GM21423 (cell line): ENCODE results near the gene COPZ2.
"Not testable (repeated sequence)": the region's sequence is repeated elsewhere in the genome, so short reads cannot be mapped to it uniquely, and the experiment has no call there.

Source experiments
- ATAC-seq: cut with Tn5 transposase; IDR thresholded peaks from one replicate; pipeline ENCODE4 v1.9.1; 2021; ENCODE audit warnings: mild to moderate bottlenecking, moderate library complexity; ENCODE audit not compliant: unreplicated experiment

Gene COPZ2, protein sequence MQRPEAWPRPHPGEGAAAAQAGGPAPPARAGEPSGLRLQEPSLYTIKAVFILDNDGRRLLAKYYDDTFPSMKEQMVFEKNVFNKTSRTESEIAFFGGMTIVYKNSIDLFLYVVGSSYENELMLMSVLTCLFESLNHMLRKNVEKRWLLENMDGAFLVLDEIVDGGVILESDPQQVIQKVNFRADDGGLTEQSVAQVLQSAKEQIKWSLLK

DNA sequence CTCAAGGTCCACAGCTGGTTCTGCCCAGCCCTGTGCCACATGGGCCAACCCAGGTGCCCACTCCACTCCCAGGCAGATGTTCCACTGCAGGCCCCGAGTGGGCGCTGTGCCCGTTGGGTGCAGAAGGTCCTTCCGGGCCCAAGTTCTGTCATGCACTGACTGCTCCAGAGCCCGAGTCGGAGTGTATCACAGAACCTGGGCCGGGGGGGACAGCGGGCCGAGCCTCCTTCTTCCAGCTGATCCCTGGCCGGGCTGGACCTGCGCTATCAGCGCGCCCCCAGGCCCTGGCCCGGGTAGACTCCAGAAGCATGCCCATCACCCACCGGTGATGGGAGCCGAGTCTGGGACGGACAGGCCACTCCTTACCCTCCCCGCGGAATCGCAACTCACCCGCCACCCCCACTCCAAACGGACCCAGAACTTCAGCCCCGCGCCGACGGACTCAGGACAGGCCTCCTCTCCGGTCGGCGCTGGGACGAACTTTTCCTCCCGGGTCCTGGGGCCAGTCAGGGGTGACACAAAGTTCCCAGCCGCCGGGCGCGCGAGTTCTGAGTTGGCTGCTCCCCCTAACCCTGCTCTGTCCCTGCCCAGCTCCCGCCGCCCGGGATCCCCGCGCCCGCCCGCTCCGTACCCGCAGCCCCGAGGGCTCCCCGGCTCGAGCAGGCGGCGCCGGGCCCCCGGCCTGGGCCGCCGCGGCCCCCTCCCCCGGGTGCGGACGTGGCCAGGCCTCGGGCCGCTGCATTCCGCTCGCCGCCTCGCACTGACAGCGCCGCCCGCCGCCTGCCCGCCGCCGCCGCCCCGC, at the start of gene COPZ2:
COPZ2 (minus strand) TSS at position 762 of the 802 bp plus-strand sequence; CDS start at position 742, 20 bp downstream.
- ATAC-seq: no peak

GRCh38 chr17:48084932-48085331, 47.3 kb upstream of the COPZ2 start:
- no peak for ATAC-seq

GRCh38 chr17:48081858-48082257, 44.3 kb upstream of the COPZ2 start:
- no peak for ATAC-seq

DNA sequence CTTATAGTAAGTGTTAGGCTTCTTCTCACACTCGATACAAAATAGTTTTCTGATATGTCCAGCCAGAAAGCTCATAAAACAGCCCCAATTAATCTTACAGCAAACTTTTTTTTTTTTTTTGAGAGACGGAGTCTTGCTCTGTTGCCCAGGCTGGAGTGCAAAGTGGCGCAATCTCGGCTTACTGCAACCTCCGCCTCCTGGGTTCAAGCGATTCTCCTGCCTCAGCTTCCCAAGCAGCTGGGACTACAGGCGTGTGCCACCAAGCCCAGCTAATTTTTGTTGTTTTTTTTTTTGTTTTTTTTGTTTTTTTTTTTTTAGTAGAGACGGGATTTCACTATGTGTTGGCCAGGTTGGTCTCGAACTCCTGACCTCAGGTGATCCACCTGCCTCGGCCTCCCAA, 39.6 kb upstream of the COPZ2 start:
- ATAC-seq: not testable (repeated sequence)

DNA sequence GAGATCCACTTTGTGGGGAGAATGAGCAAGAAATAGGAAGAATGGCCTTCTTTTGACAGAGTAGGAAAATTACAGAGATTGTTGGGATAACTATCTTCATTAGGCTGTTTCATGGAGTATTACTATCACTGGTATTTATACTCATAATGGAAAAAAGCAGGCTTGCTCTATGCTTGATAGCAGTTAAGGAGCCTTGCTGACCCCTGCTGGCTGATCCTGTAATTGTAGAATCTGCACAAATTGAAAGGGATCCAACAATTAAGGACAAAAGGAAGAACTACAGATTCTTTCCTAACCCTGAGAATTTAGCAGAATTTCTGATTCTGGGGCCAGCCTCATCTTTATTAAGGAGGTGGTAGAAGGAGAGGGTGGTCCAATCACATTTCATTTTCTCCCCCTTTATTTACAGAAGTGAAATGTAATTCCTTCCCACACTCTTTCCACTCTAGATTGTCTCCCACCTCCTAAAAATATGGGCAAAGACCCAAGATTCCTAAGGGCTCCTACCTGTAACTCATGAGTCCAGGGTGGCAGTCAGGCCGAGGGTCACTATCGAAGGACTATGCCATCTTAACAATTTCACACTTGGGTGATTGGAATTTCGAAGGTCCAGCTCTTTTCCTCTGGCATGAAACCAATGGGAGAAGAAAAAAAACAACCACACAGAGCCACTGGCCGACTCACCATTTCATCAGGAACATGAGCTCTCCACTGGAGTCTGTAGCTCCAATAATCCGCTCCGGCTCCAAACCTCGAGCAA, 36.9 kb upstream of the COPZ2 start:
- ATAC-seq: no peak

GRCh38 chr17:48073566-48074094, 36.0 kb upstream of the COPZ2 start:
- not testable (repeated sequence) for ATAC-seq

DNA sequence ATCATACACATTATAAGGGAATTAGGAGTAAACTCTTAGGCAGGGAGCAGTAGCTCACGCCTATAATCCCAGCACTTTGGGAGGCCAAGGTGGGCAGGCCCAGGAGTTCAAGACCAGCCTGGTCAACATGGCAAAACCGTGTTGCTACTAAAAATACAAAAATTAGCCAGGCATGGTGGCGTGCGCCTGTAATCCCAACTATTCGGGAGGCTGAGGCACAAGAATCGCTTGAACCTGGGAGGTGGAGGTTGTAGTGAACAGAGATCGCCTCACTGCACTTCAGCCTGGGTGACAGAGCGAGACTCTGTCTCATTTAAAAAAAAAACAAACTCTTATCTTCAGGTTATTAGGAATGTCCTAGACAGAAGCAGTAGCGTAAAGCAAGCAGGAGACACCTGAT, 35.2 kb upstream of the COPZ2 start:
- not testable (repeated sequence) for ATAC-seq

DNA sequence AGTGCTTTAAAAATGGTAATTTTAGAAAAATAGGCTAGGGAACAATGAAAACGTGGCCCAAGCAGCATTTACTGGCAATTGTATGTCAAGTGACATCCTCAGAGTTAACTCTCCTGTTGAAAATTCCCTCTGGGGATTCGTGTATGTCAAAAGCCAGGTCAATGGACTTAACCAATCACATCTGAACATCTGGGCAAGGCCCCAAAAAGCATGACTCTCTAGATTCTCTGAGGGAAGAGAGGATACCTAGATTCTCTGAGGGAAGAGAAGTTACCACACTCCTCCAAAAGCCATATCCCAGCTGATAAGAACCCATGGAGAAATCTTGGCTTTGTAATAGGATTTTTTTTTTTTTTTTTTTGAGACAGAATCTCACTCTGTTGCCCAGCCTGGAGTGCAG, 34.1 kb upstream of the COPZ2 start:
- no peak for ATAC-seq

GRCh38 chr17:48070195-48070594, 32.6 kb upstream of the COPZ2 start:
- ATAC-seq: no peak

DNA sequence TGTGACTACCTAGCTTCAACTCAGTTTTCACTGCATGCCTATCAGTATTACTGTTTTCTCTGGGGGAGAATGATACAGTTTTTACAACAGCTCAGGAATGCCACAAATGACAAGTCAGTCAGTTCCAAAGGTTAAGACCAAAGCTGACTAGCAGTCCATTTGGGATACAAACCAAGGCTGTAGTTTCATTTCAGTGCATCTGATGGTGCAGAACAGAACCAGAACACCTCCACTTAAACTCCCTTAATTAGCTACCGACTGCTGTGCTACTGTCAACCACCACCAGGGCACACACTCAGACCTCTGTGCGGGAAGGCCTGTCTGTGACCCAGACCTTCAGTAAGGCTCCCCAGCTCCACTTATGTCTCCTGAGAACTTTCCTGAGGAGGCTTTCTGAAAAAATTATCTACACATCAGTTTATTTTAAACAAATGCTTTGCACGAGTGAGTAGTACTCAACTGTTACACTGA, 30.9 kb upstream of the COPZ2 start:
- ATAC-seq: no peak

GRCh38 chr17:48067808-48068207, 30.2 kb upstream of the COPZ2 start:
- not testable (repeated sequence) for ATAC-seq

GRCh38 chr17:48067245-48067644, 29.6 kb upstream of the COPZ2 start:
- no peak for ATAC-seq

DNA sequence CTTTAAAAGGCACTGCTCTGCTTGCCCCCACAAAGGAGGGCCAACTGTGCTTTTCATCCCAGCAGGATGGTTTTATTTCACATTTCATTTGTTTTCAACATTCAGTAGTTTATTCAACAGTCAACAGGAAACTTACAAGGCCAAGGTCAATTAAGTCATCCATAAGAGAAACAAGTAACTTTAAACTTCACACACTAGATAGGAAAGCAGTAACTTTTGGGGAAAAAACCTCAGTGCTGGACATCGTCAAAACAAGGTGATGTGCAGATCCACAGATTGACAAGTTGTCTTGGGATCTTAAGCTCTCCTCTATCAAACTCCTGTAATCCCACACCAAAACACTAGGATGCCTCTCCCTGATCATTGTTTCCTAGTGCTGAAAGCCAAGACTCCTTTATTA, 29.1 kb upstream of the COPZ2 start:
- no peak for ATAC-seq

DNA sequence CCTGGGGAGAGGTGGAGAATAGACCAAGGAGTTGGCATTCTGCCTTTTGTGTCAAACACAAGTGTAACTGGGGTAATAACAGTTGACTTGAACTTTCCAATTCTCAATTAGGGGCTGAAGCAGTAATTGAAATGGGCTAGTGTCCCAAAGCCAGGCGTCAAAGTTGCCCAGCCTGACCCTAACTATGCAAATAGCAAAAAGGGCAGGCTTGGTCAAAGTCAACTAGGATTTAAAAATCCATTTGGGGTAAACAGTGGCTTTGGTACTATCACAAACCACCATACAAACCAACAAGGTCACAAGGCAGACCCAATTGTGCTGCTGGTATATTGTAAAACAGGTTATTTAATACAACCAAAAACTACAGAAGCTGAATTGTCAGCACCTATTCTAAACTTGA, 28.6 kb upstream of the COPZ2 start:
- ATAC-seq: no peak

DNA sequence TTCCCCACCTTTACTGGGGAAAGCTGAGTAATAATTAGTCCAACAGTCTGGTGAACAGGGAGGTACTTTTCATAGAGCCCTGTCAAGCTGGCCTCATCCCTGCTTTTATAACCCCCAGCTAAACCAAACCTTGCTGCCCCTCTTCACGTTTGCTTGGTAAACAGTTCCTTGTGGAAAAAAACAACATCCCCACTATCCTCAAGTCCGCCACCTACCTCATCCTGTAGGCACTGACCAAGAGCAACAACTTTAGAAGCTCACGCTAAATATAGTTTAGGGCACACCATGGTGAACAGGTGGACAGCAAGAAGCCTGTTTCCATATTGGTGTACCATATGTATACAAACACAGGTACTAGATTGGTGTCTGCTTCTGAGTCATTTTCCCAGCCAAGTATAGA, 27.0 kb upstream of the COPZ2 start:
- ATAC-seq: no peak

- no peak for ATAC-seq
Observed at GRCh38 chr17:48062273-48062672, 24.7 kb upstream of the COPZ2 start.

DNA sequence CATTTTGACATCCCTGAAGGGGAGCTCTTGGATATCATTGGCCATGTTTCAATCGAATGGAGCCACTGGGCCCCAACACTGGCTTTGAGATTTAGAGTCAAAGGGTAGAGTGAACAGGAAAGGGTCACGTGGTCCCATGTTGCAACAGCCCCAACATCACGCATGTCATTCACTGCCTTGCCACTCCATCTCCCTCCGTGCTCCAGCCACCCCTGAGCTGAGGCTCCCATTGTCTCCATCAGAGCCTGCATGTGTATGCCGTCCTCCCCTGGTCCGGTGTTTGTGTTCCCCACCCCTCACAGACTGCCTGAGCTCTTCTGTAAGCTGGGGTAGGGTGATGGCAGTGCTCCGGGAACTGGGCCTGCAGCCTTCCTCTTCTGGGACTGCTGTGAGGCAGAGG, 22.7 kb upstream of the COPZ2 start:
- ATAC-seq: no peak

DNA sequence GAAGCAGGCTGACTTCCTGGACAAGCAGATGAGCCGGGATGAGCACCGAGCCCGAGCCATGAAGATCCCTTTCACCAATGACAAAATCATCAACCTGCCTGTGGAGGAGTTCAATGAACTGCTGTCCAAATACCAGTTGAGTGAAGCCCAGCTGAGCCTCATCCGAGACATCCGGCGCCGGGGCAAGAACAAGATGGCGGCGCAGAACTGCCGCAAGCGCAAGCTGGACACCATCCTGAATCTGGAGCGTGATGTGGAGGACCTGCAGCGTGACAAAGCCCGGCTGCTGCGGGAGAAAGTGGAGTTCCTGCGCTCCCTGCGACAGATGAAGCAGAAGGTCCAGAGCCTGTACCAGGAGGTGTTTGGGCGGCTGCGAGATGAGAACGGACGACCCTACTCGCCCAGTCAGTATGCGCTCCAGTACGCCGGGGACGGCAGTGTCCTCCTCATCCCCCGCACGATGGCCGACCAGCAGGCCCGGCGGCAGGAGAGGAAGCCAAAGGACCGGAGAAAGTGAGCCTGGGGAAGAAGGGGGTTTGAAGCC, 21.6 kb upstream of the COPZ2 start:
- no peak for ATAC-seq

- no peak for ATAC-seq
Observed at GRCh38 chr17:48058393-48059124, 21.0 kb upstream of the COPZ2 start.

GRCh38 chr17:48057626-48058025, 20.0 kb upstream of the COPZ2 start:
- ATAC-seq: no peak
